ENCODE measurements around the gene MPO.

The MPO gene

GRCh38 chr17:58229384-58229783 lies 51.4 kb downstream of the MPO start:
- no peak for DNase-seq

GRCh38 chr17:58228679-58229078 lies 52.1 kb downstream of the MPO start:
- DNase-seq = no peak

- DNase-seq = no peak
Measured at GRCh38 chr17:58227733-58228132, 53.0 kb downstream of the MPO start.

- no peak for DNase-seq
Measured at GRCh38 chr17:58224315-58224714, 56.4 kb downstream of the MPO start.
